HepG2 (cell line): ENCODE results near the gene SFXN2. TPM values are rescaled to one million over a fixed set of nuclear protein-coding genes. Genes with fewer than 3 reads are reported as not detected.
"Not testable (repeated sequence)": the region's sequence is repeated elsewhere in the genome, so short reads cannot be mapped to it uniquely, and the experiment has no call there.

ENCODE experiments used
- ATAC-seq: fragments of 200-7000 bp; cut with Tn5 transposase; 3 replicates; pipeline ENCODE4 v1.9.1; 2020; ENCODE audit warnings: mild to moderate bottlenecking, moderate library complexity
- BruUV-seq: library from RNA; stranded (reverse); fragments of 400-500 nt; replicated peaks from 2 replicates; lab custom pipeline; 2021; lab: Mats Ljungman, UMichigan
- CTCF ChIA-PET: fragments of 300-600 bp; formaldehyde crosslinking; extraction: SDS; loops from one replicate; lab custom pipeline; 2021; ENCODE audit warnings: low total read pairs, inconsistent platforms, low intra/inter-chr PET ratio; lab: Yijun Ruan, JAX
- POLR2A ChIA-PET: fragments of 350-600 bp; sonication (Branson Sonifier 250); formaldehyde crosslinking; loops from one replicate; lab custom pipeline; 2020; ENCODE audit warnings: antibody characterized with exemption, inconsistent platforms; lab: Yijun Ruan, JAX
- DNase-seq: peaks from one replicate; pipeline ENCODE4 v3.0.0-alpha.2; 2015; ENCODE audit warnings: low spot score
- FAIRE-seq: peaks from 3 replicates; lab custom pipeline; 2011; peaks lifted over from hg19 to GRCh38; lab: Jason Lieb, UNC
- H2AFZ ChIP-seq: one replicate; pipeline ENCODE4 v1.6.1; 2011; ENCODE audit warnings: low read length, inconsistent platforms
- H3K27ac ChIP-seq: fragments of 300-600 bp; 3 replicates; pipeline ENCODE4 v1.8.0; 2011; ENCODE audit warnings: mixed run types, mild to moderate bottlenecking, mixed read lengths, low read length, inconsistent platforms; ENCODE audit not compliant: insufficient read depth; ENCODE audit errors: extremely low read length
- H3K27me3 ChIP-seq, 2 experiments: fragments of 200-600 bp in 1 of 2; 2 replicates in 1 of 2; 3 replicates in 1 of 2; pipeline versions ENCODE4 v1.6.0 to v1.8.0; 2011; ENCODE audit warnings: low read length in 2 of 2, mild to moderate bottlenecking in 2 of 2, moderate library complexity in 2 of 2, inconsistent platforms in 1 of 2; ENCODE audit not compliant: insufficient read depth in 2 of 2, control insufficient read depth in 1 of 2
- H3K36me3 ChIP-seq, 2 experiments: fragments of 200-600 bp in 1 of 2; replicated peaks in 1 of 2; 2 replicates in 1 of 2; 3 replicates in 1 of 2; pipeline versions ENCODE4 v1.5.1 to v1.8.0; 2011; ENCODE audit warnings: low read length in 2 of 2, inconsistent platforms in 1 of 2; ENCODE audit not compliant: insufficient read depth in 2 of 2, control insufficient read depth in 1 of 2
- H3K4me1 ChIP-seq: 2 replicates; pipeline ENCODE4 v1.5.1; 2012; ENCODE audit warnings: low read length, inconsistent platforms; ENCODE audit not compliant: insufficient read depth
- H3K4me2 ChIP-seq: 2 replicates; pipeline ENCODE4 v1.6.0; 2011; ENCODE audit warnings: low read depth, low read length, inconsistent platforms
- H3K4me3 ChIP-seq, 3 experiments: fragments of 200-600 bp in 1 of 3; sonication (generic), shearing (Covaris generic) in 1 of 3; replicated peaks in 1 of 3; 2 replicates each; pipeline ENCODE4 v1.5.1; 2011 to 2016; ENCODE audit warnings: low read length in 3 of 3, inconsistent platforms in 2 of 3, low read depth in 2 of 3, mild to moderate bottlenecking in 2 of 3, control low read depth in 1 of 3, mixed read lengths in 1 of 3; ENCODE audit not compliant: insufficient read depth in 1 of 3
- H3K79me2 ChIP-seq: one replicate; pipeline ENCODE4 v1.6.1; 2011; ENCODE audit warnings: low read length, inconsistent platforms; ENCODE audit not compliant: insufficient read depth
- H3K9ac ChIP-seq: 2 replicates; pipeline ENCODE4 v1.6.0; 2011; ENCODE audit warnings: mild to moderate bottlenecking, low read depth, low read length, inconsistent platforms; ENCODE audit not compliant: insufficient read depth
- H3K9me3 ChIP-seq: 2 replicates; pipeline ENCODE4 v1.5.1; 2012; ENCODE audit warnings: mild to moderate bottlenecking, low read length
- H4K20me1 ChIP-seq: 2 replicates; pipeline ENCODE4 v1.6.0; 2011; ENCODE audit warnings: inconsistent platforms, mild to moderate bottlenecking, low read length, moderate library complexity; ENCODE audit not compliant: insufficient read depth
- FOXK1 ChIP-seq: sonication (generic); formaldehyde crosslinking; IDR thresholded peaks from 2 replicates; pipeline ENCODE4 v1.4.0; 2020; ENCODE audit warnings: low read depth, missing genetic modification reagents, borderline replicate concordance
- FOXP1 ChIP-seq, 2 experiments: fragments of 450-650 bp in 1 of 2; IDR thresholded peaks; 2 replicates each; pipeline ENCODE4 v1.6.1; 2017 to 2018; ENCODE audit warnings: antibody characterized with exemption in 1 of 2
- KAT2B ChIP-seq: fragments of 150-350 bp; IDR thresholded peaks from 2 replicates; pipeline ENCODE4 v1.6.1; 2014; ENCODE audit warnings: low read depth, low read length, borderline replicate concordance
- KDM5A ChIP-seq: fragments of 200-600 bp; sonication (generic); IDR thresholded peaks from 2 replicates; pipeline ENCODE4 v1.7.0; 2018; ENCODE audit warnings: antibody characterized with exemption, mild to moderate bottlenecking, low read length, borderline replicate concordance
- SRF ChIP-seq: IDR thresholded peaks from 2 replicates; pipeline ENCODE4 v1.6.1; 2011; ENCODE audit warnings: mild to moderate bottlenecking, low read depth, low read length, moderate library complexity
- ZNF713 ChIP-seq: sonication (generic); formaldehyde crosslinking; IDR thresholded peaks from 2 replicates; pipeline ENCODE4 v1.4.0; 2020; ENCODE audit warnings: mild to moderate bottlenecking, missing genetic modification reagents
- WGBS: methylation state at CpG from one replicate; pipeline ENCODE4 v1.1.6; 2017; ENCODE audit warnings: low lambda C conversion rate; 5-methylcytosine and 5-hydroxymethylcytosine counted together
- in situ Hi-C: cut with HindIII; loops from 2 replicates; pipeline ENCODE4 v1.10.0; 2017; ENCODE audit warnings: low pct_unique_long_range_greater_than_20kb; ENCODE audit not compliant: extremely low pct_ligation_motif_present
- intact Hi-C: fragments of 100-400 bp; cut with micrococcal nuclease; formaldehyde crosslinking; loops from one replicate; pipeline ENCODE4 v1.10.0; 2022; ENCODE audit not compliant: unreplicated experiment
- polyA plus RNA-seq, 8 experiments: library from polyadenylated mRNA; depleted of rRNA in 3 of 8; stranded (reverse) in 7 of 8; unstranded in 1 of 8; fragments of >200 nt; fragmentation: Illumina TruSeq in 4 of 8; extraction: Trizol in 4 of 8; gene quantifications; 2 replicates each; pipeline versions ENCODE4 v1.2.1 to v1.2.3, GENCODE V29; 2011 to 2016; ENCODE audit warnings: low read depth in 4 of 8, missing spikeins in 1 of 8, mixed read lengths in 1 of 8; ENCODE audit not compliant: insufficient read depth in 1 of 8
- total RNA-seq, 5 experiments: library from RNA; depleted of rRNA; stranded (reverse); fragments of >200 nt; fragmentation: Illumina TruSeq; extraction: Trizol; gene quantifications; 2 replicates each; pipeline ENCODE4 v1.2.3, GENCODE V29; 2016; ENCODE audit warnings: low read depth in 1 of 5
- TF ChIP-seq, protein P1 (sequence below): sonication (generic); formaldehyde crosslinking; IDR thresholded peaks from 2 replicates; pipeline ENCODE4 v1.4.0; 2020; ENCODE audit warnings: missing genetic modification reagents, borderline replicate concordance

The SFXN2 gene
- total and polyA plus RNA-seq, 2 of the 13 experiments (the other 11 are each of a cell fraction or from before 2014, with no cell fraction given) = 12.8 to 21.1 TPM

DNA sequence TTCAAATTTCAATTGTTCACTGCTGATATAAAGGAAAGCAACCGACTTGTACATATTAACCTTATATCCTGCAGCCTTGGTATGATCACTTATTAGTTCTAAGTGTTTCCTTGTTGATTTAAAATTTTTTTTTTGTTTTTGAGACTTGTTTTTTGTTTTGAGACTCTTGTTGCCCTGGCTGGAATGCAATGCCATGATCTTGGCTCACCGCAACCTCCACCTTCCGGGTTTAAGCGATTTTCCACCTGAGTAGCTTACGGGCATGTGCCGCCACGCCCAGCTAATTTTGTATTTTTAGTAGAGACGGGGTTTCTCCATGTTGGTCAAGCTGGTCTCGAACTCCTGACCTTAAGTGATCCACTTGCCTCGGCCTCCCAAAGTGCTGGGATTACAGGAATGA, 19.0 kb upstream of the SFXN2 start:
- H3K9me3 ChIP-seq, intact Hi-C loops, BruUV-seq, H3K27me3 ChIP-seq, H2AFZ ChIP-seq, H3K4me2 ChIP-seq, H3K27ac ChIP-seq, H3K4me3 ChIP-seq, in situ Hi-C loops, H4K20me1 ChIP-seq, H3K4me1 ChIP-seq, H3K79me2 ChIP-seq, CTCF ChIA-PET, FAIRE-seq, H3K9ac ChIP-seq, POLR2A ChIA-PET, DNase-seq, ATAC-seq: not testable (repeated sequence)
- H3K36me3 ChIP-seq = peaks cover 3 to 17% of the 10 kb centered on the region in 2 experiments; a peak in 2 of 5 replicates
- 97% methylated on average over 10 of the region's 10 CpGs for WGBS

DNA sequence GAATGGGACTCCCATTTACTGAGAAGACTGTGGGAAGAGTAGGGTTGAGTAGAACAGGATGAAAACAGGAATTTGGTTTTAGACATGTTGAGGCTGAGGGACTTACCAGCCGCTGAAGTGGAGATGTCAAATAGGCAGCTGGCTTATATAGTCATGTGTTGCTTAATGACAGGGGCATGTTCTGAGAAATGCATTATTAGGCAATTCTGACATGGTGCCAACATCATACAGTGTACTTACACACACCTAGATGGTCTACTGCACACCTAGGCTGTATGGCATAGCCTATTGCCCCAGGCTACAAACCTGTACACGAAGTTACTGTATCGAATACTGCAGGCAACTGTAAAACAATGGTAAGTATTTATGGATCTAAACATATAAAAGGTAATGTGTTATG, 17.7 kb upstream of the SFXN2 start:
- Histone ChIP-seq H3K27me3 (no peaks in the 10 kb centered on the region), H3K9ac (no peak overlapping the region), H3K4me3 (no peak overlapping the region), H3K36me3 (peaks cover 5 to 17% of the 10 kb centered on the region in 2 experiments; a peak in 3 of 5 replicates), H3K4me2 (no peak overlapping the region), H4K20me1 (no peaks in the 10 kb centered on the region), H3K4me1 (no peaks in the 10 kb centered on the region), H2AFZ (no peak overlapping the region), H3K79me2 (no peaks in the 10 kb centered on the region), H3K9me3 (no peaks in the 10 kb centered on the region), H3K27ac (no peak overlapping the region)
- intact Hi-C loops = no loop called here
- 96% methylated on average over 3 of the region's 3 CpGs for WGBS
- no peak for FAIRE-seq
- no peak for TF ChIP-seq SRF
- BruUV-seq = no TSS peak
- POLR2A ChIA-PET = no interaction called here
- CTCF ChIA-PET = no interaction called here
- ATAC-seq = no peak
- no peak for DNase-seq
- in situ Hi-C loops = no loop called here

DNA sequence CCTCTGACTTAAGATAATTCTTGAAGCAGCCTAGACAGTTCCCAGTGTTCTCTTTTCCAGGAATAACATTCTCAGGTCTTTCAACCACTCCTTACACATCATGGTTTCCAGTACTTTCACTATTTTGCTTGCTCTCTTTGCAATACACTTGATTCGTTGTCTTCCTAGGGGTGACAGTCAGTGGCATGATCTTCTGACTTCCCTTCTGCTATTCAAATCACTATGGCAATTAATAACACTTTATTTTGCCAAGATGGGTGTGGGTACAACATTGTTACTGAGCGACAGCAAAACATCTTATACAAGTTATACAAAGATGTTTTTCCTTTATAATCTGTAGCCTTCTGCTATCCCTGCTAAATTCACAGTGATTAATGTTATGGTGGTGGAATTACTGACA, 15.5 kb upstream of the SFXN2 start:
- no peak for FAIRE-seq
- H3K9ac ChIP-seq = no peak overlapping the region
- no peaks in the 10 kb centered on the region for H3K79me2 ChIP-seq
- H3K9me3 ChIP-seq = no peaks in the 10 kb centered on the region
- H2AFZ ChIP-seq = no peak overlapping the region
- no peaks in the 10 kb centered on the region for H3K27me3 ChIP-seq
- BruUV-seq = no TSS peak
- H3K4me1 ChIP-seq = no peaks in the 10 kb centered on the region
- H4K20me1 ChIP-seq = no peaks in the 10 kb centered on the region
- peaks cover 5 to 21% of the 10 kb centered on the region in 2 experiments; a peak in 3 of 5 replicates for H3K36me3 ChIP-seq
- ChIA-PET CTCF (no interaction called here), POLR2A (no interaction called here)
- no peak for ATAC-seq
- no peak for TF ChIP-seq KDM5A
- TF ChIP-seq ZNF713 (CRISPR knock-in tag) = no peak
- TF ChIP-seq KAT2B = no peak
- no peak for TF ChIP-seq FOXP1 (IDR thresholded peaks at IDR 0.05)
- no peak for TF ChIP-seq FOXP1 (CRISPR knock-in tag; IDR thresholded peaks at IDR 0.05)
- TF ChIP-seq FOXK1 (CRISPR knock-in tag) = no peak
- TF ChIP-seq, protein P1, sequence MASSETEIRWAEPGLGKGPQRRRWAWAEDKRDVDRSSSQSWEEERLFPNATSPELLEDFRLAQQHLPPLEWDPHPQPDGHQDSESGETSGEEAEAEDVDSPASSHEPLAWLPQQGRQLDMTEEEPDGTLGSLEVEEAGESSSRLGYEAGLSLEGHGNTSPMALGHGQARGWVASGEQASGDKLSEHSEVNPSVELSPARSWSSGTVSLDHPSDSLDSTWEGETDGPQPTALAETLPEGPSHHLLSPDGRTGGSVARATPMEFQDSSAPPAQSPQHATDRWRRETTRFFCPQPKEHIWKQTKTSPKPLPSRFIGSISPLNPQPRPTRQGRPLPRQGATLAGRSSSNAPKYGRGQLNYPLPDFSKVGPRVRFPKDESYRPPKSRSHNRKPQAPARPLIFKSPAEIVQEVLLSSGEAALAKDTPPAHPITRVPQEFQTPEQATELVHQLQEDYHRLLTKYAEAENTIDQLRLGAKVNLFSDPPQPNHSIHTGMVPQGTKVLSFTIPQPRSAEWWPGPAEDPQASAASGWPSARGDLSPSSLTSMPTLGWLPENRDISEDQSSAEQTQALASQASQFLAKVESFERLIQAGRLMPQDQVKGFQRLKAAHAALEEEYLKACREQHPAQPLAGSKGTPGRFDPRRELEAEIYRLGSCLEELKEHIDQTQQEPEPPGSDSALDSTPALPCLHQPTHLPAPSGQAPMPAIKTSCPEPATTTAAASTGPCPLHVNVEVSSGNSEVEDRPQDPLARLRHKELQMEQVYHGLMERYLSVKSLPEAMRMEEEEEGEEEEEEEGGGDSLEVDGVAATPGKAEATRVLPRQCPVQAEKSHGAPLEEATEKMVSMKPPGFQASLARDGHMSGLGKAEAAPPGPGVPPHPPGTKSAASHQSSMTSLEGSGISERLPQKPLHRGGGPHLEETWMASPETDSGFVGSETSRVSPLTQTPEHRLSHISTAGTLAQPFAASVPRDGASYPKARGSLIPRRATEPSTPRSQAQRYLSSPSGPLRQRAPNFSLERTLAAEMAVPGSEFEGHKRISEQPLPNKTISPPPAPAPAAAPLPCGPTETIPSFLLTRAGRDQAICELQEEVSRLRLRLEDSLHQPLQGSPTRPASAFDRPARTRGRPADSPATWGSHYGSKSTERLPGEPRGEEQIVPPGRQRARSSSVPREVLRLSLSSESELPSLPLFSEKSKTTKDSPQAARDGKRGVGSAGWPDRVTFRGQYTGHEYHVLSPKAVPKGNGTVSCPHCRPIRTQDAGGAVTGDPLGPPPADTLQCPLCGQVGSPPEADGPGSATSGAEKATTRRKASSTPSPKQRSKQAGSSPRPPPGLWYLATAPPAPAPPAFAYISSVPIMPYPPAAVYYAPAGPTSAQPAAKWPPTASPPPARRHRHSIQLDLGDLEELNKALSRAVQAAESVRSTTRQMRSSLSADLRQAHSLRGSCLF = no peak
- H3K4me3 ChIP-seq = no peak overlapping the region
- in situ Hi-C loops (no loop called here), intact Hi-C loops (no loop called here)
- no peak for DNase-seq
- H3K4me2 ChIP-seq = no peak overlapping the region
- 94% methylated on average over 2 of the region's 2 CpGs for WGBS
- H3K27ac ChIP-seq = no peak overlapping the region
